ENCODE results near the gene GRHL1. TPM values are rescaled to one million over a fixed set of nuclear protein-coding genes. Genes with fewer than 3 reads are reported as not detected.

Gene GRHL1
- total and polyA plus RNA-seq, 2 of the 4 experiments (the other 2 are of a cell fraction): 0.18 to 0.21 TPM

DNA sequence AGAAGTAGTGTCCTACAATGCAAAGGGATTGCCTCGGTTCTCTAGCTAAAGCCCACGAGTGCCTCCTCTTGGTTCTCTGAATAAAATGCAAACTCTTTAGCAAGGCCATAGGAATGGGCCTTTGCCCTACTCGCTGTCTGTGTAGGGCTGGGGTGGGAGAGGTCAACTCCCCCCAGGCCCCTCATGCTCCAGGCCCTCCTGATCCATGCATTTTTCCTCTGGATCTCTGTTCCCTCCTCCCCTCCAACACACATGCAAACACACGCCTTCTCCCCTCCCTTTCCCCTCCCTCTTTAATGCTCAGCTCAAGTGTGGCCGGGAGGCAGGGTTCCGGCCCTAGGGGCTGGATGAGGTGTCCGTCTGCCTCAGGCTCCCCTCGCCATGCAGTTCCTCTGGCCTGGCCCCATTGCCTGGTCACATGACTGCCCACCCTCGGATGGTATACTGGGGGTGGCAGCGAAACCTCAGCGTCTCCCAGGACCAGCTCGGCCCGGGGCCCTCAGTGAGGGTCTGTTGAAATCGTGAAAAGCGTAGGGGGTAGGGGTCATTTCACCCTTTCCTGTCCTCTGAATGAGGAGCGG lies 77.0 kb downstream of the GRHL1 start:
- dilution Hi-C loops (cut with HindIII; ENCODE audit: low sequenced_read_pairs, unreplicated experiment): no loop called here
- TF ChIP-seq, protein P1, sequence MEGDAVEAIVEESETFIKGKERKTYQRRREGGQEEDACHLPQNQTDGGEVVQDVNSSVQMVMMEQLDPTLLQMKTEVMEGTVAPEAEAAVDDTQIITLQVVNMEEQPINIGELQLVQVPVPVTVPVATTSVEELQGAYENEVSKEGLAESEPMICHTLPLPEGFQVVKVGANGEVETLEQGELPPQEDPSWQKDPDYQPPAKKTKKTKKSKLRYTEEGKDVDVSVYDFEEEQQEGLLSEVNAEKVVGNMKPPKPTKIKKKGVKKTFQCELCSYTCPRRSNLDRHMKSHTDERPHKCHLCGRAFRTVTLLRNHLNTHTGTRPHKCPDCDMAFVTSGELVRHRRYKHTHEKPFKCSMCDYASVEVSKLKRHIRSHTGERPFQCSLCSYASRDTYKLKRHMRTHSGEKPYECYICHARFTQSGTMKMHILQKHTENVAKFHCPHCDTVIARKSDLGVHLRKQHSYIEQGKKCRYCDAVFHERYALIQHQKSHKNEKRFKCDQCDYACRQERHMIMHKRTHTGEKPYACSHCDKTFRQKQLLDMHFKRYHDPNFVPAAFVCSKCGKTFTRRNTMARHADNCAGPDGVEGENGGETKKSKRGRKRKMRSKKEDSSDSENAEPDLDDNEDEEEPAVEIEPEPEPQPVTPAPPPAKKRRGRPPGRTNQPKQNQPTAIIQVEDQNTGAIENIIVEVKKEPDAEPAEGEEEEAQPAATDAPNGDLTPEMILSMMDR (conservative IDR thresholded peaks at IDR 0.05; ENCODE audit: low read depth, low read length): no peak
- no peak for TF ChIP-seq POLR2A (IDR thresholded peaks at IDR 0.05; ENCODE audit: low read depth, low read length)
- TF ChIP-seq MAZ (IDR thresholded peaks at IDR 0.05; ENCODE audit: borderline replicate concordance, low read depth, low read length): no peak
- TF ChIP-seq, protein P2, sequence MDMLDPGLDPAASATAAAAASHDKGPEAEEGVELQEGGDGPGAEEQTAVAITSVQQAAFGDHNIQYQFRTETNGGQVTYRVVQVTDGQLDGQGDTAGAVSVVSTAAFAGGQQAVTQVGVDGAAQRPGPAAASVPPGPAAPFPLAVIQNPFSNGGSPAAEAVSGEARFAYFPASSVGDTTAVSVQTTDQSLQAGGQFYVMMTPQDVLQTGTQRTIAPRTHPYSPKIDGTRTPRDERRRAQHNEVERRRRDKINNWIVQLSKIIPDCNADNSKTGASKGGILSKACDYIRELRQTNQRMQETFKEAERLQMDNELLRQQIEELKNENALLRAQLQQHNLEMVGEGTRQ (IDR thresholded peaks at IDR 0.05; ENCODE audit: low read depth, low read length): no peak
- no peak for TF ChIP-seq CHD1 (IDR thresholded peaks at IDR 0.05; ENCODE audit: low read depth, low read length)
- no peak for TF ChIP-seq CEBPB (IDR thresholded peaks at IDR 0.05; ENCODE audit: low read depth, low read length)
- TF ChIP-seq SMC3 (IDR thresholded peaks at IDR 0.05; ENCODE audit: low read depth, low read length): no peak
- TF ChIP-seq MXI1 (IDR thresholded peaks at IDR 0.05; ENCODE audit: borderline replicate concordance, low read depth, low read length): no peak
- TF ChIP-seq MAFK (IDR thresholded peaks at IDR 0.05; ENCODE audit: low read depth, low read length): no peak
- TF ChIP-seq RAD21 (IDR thresholded peaks at IDR 0.05; ENCODE audit: low read length): no peak
- TF ChIP-seq BHLHE40 (IDR thresholded peaks at IDR 0.05; ENCODE audit: low read depth, low read length): no peak
- TF ChIP-seq ELK1 (IDR thresholded peaks at IDR 0.05; ENCODE audit: borderline replicate concordance, low read depth, low read length): no peak
- no peak for TF ChIP-seq NFE2L2 (IDR thresholded peaks at IDR 0.05; ENCODE audit: low read depth, low read length)
- TF ChIP-seq FOS (IDR thresholded peaks at IDR 0.05; ENCODE audit: low read depth, low read length): no peak
- Histone ChIP-seq H3K14ac (replicated peaks; ENCODE audit: low read depth, low read length) (no peak overlapping the region), H3K9me3 (ENCODE audit: control insufficient read depth, insufficient read depth, low read length) (peaks cover 2% of the 10 kb centered on the region; the same call in 1 of the 2 replicates), H3K27ac (ENCODE audit: insufficient read depth, low read length) (no peak overlapping the region), H4K5ac (ENCODE audit: low read depth, low read length) (no peak overlapping the region), H2BK20ac (ENCODE audit: low read depth, low read length) (no peak overlapping the region), H2BK120ac (ENCODE audit: low read depth, low read length) (no peak overlapping the region), H2AFZ (replicated peaks; ENCODE audit: low read length, poor library complexity) (peak overlapping the region; percentile 10), H3K79me1 (ENCODE audit: low read depth in 1 of 2, low read length in 2 of 2) (no peaks in the 10 kb centered on the region), H4K20me1 (ENCODE audit: insufficient read depth, low read length) (no peaks in the 10 kb centered on the region), H3K9me1 (ENCODE audit: insufficient read depth, low read length) (no peaks in the 10 kb centered on the region; the same call in 1 of the 2 replicates), H3K56ac (ENCODE audit: extremely low read depth, insufficient read depth, low read length) (no peak overlapping the region), H3K27me3 (ENCODE audit: control insufficient read depth, insufficient read depth, low read length) (no peaks in the 10 kb centered on the region; the same call in 1 of the 2 replicates), H3K4me1 (ENCODE audit: control insufficient read depth, insufficient read depth, low read length) (no peaks in the 10 kb centered on the region; the same call in 1 of the 2 replicates), H4K8ac (ENCODE audit: low read depth in 2 of 2, low read length in 2 of 2) (no peak overlapping the region), H3K36me3 (ENCODE audit: control insufficient read depth, insufficient read depth, low read length) (no peaks in the 10 kb centered on the region), H3K9ac (ENCODE audit: low read depth, low read length) (no peak overlapping the region), H2AK5ac (ENCODE audit: low read depth, low read length) (no peak overlapping the region), H3K4me3 (ENCODE audit: insufficient read depth, low read depth, low read length) (no peak overlapping the region), H2BK15ac (ENCODE audit: low read depth, low read length) (no peak overlapping the region), H3K18ac (ENCODE audit: low read depth, low read length) (no peak overlapping the region), H2AK9ac (replicated peaks; ENCODE audit: low read depth, low read length, poor library complexity) (no peak overlapping the region), H3K4me2 (ENCODE audit: low read depth, low read length) (no peak overlapping the region), H3K23ac (ENCODE audit: low read depth, low read length) (no peak overlapping the region), H2BK5ac (ENCODE audit: low read depth, low read length, poor library complexity, severe bottlenecking) (no peak overlapping the region), H4K91ac (ENCODE audit: insufficient read depth, low read depth, low read length) (no peak overlapping the region), H3K4ac (ENCODE audit: low read depth, low read length) (no peak overlapping the region; the same call in 1 of the 2 replicates)
- 93% methylated on average over 5 of the region's 16 CpGs; no CpG with 5 or more reads in 1 of the 2 experiments for whole genome bisulfite sequencing, 2 experiments (ENCODE audit: extremely low coverage in 2 of 2, insufficient read length in 1 of 2)
- no TSS peak for BruUV-seq (replicated peaks)
- ChIA-PET POLR2A (ENCODE audit: unreplicated experiment) (no interaction called here), CTCF (interaction anchor here (1.1 kb wide), 1 partner anchor 19 kb away, joined by 4 read pairs; no protein-coding TSS in a partner anchor)
- in situ Hi-C loops (cut with MboI; ENCODE audit: low sequenced_read_pairs): no loop called here
- intact Hi-C loops (cut with micrococcal nuclease): no loop called here
- DNase-seq: no peak
- no peak for ATAC-seq (ENCODE audit: low read depth)

Data from IMR-90 (cell line).